ENCODE measurements around the gene PAXIP1.

GRCh38 chr7:154916381-154916780 is 86.5 kb downstream of the PAXIP1 start:
- TF ChIP-seq CTCF (IDR thresholded peaks at IDR 0.05 in 4 of 5, conservative IDR thresholded peaks at IDR 0.05 in 1 of 5) (no peak), POLR2A (IDR thresholded peaks at IDR 0.05) (no peak)
